Activated CD8-positive, alpha-beta T cell treated with anti-CD3 and anti-CD28 coated beads, Interleukin-2, amount 10 ng/mL, durations not matched to agents 7 days and 5 days (primary cell): ENCODE measurements around the gene FOXP4. TPM values are rescaled to one million over a fixed set of nuclear protein-coding genes. Genes with fewer than 3 reads are reported as not detected.

ENCODE experiments used
- ATAC-seq: fragments of 150-1000 bp; cut with Tn5 transposase; one replicate; pipeline ENCODE4 v1.10.0; 2021; ENCODE audit warnings: moderate library complexity
- CTCF ChIA-PET: fragments of 350-600 bp; sonication (Branson Sonifier 250); formaldehyde crosslinking; loops from one replicate; lab custom pipeline; 2021; ENCODE audit warnings: antibody characterized with exemption; lab: Charles Lee
- POLR2A ChIA-PET: fragments of 350-600 bp; sonication (Branson Sonifier 250); formaldehyde crosslinking; loops from one replicate; lab custom pipeline; 2021; ENCODE audit warnings: antibody characterized with exemption; lab: Charles Lee
- DNase-seq: peaks from one replicate; pipeline ENCODE4 v3.0.0-alpha.2; 2020
- H3K27ac Mint-ChIP-seq: one replicate; pipeline ENCODE4 v1.8.0; 2021; ENCODE audit warnings: mild to moderate bottlenecking, mixed read lengths
- H3K27me3 Mint-ChIP-seq: one replicate; pipeline ENCODE4 v1.8.0; 2021; ENCODE audit warnings: low read depth, mixed read lengths
- H3K36me3 Mint-ChIP-seq: one replicate; pipeline ENCODE4 v1.8.0; 2021; ENCODE audit warnings: low read depth, mixed read lengths
- H3K4me1 Mint-ChIP-seq: one replicate; pipeline ENCODE4 v1.8.0; 2021; ENCODE audit warnings: low read depth, mixed read lengths
- H3K4me3 Mint-ChIP-seq: one replicate; pipeline ENCODE4 v1.8.0; 2021; ENCODE audit warnings: mild to moderate bottlenecking, mixed read lengths
- H3K9me3 Mint-ChIP-seq: one replicate; pipeline ENCODE4 v1.8.0; 2022; ENCODE audit warnings: mixed read lengths; ENCODE audit not compliant: insufficient read depth
- total RNA-seq, 2 experiments: library from RNA; stranded (reverse); gene quantifications; one replicate each; pipeline ENCODE4 v1.2.3, GENCODE V29; 2021

FOXP4 gene
- total RNA-seq, 2 experiments from 2014 or later = 6.7 to 7.1 TPM

GRCh38 chr6:41573985-41574384 lies 27.8 kb downstream of the FOXP4 start:
- no peak for ATAC-seq
- ChIA-PET CTCF (interaction anchor here (1.1 kb wide), 1 partner anchor 267 kb away, joined by 3 read pairs; no protein-coding TSS in a partner anchor), POLR2A (no interaction called here)
- no peaks in the 10 kb centered on the region for H3K4me1 Mint-ChIP-seq
- H3K9me3 Mint-ChIP-seq = no peaks in the 10 kb centered on the region
- H3K27me3 Mint-ChIP-seq = peaks cover 4% of the 10 kb centered on the region
- DNase-seq = no peak
- H3K4me3 Mint-ChIP-seq = no peak overlapping the region
- H3K36me3 Mint-ChIP-seq = no peaks in the 10 kb centered on the region
- no peak overlapping the region for H3K27ac Mint-ChIP-seq

- POLR2A ChIA-PET = no interaction called here
- no peak overlapping the region for H3K4me3 Mint-ChIP-seq
- H3K36me3 Mint-ChIP-seq = no peaks in the 10 kb centered on the region
- H3K4me1 Mint-ChIP-seq = no peaks in the 10 kb centered on the region
- DNase-seq (no peak), ATAC-seq (no peak)
- CTCF ChIA-PET = no interaction called here
- H3K9me3 Mint-ChIP-seq = no peaks in the 10 kb centered on the region
- peaks cover 4% of the 10 kb centered on the region for H3K27me3 Mint-ChIP-seq
- no peak overlapping the region for H3K27ac Mint-ChIP-seq
Observed at GRCh38 chr6:41575598-41575997, 29.4 kb downstream of the FOXP4 start.

GRCh38 chr6:41576667-41577066 lies 30.5 kb downstream of the FOXP4 start:
- Mint-ChIP-seq H3K27ac (no peak overlapping the region), H3K9me3 (no peaks in the 10 kb centered on the region), H3K36me3 (no peaks in the 10 kb centered on the region), H3K4me3 (no peak overlapping the region), H3K27me3 (peaks cover 4% of the 10 kb centered on the region), H3K4me1 (no peaks in the 10 kb centered on the region)
- POLR2A ChIA-PET = no interaction called here
- ATAC-seq (no peak), DNase-seq (no peak)
- CTCF ChIA-PET = no interaction called here

GRCh38 chr6:41577356-41578216 lies 31.4 kb downstream of the FOXP4 start:
- Mint-ChIP-seq H3K4me1 (no peaks in the 10 kb centered on the region), H3K9me3 (no peaks in the 10 kb centered on the region), H3K27ac (no peak overlapping the region), H3K36me3 (no peaks in the 10 kb centered on the region), H3K4me3 (no peak overlapping the region), H3K27me3 (peaks cover 4% of the 10 kb centered on the region)
- POLR2A ChIA-PET = no interaction called here
- DNase-seq (no peak), ATAC-seq (no peak)
- CTCF ChIA-PET = interaction anchor here (1.2 kb wide), 1 partner anchor 153 kb away, joined by 3 read pairs; no protein-coding TSS in a partner anchor

GRCh38 chr6:41578217-41579087 lies 32.3 kb downstream of the FOXP4 start:
- DNase-seq (no peak), ATAC-seq (no peak)
- ChIA-PET POLR2A (no interaction called here), CTCF (interaction anchor here (1.2 kb wide), 1 partner anchor 154 kb away, joined by 3 read pairs; no protein-coding TSS in a partner anchor)
- no peaks in the 10 kb centered on the region for H3K4me1 Mint-ChIP-seq
- no peak overlapping the region for H3K27ac Mint-ChIP-seq
- no peaks in the 10 kb centered on the region for H3K36me3 Mint-ChIP-seq
- peaks cover 3% of the 10 kb centered on the region for H3K27me3 Mint-ChIP-seq
- H3K9me3 Mint-ChIP-seq = no peaks in the 10 kb centered on the region
- H3K4me3 Mint-ChIP-seq = no peak overlapping the region

- no peak overlapping the region for H3K4me3 Mint-ChIP-seq
- H3K36me3 Mint-ChIP-seq = no peaks in the 10 kb centered on the region
- ATAC-seq = no peak
- no peak overlapping the region for H3K27ac Mint-ChIP-seq
- DNase-seq = no peak
- peaks cover 3% of the 10 kb centered on the region for H3K27me3 Mint-ChIP-seq
- CTCF ChIA-PET = no interaction called here
- no peaks in the 10 kb centered on the region for H3K4me1 Mint-ChIP-seq
- no peaks in the 10 kb centered on the region for H3K9me3 Mint-ChIP-seq
- POLR2A ChIA-PET = interaction anchor here (0.6 kb wide), 1 partner anchor 94 kb away, joined by 3 read pairs; no protein-coding TSS in a partner anchor
Observed at GRCh38 chr6:41579088-41579610, 33.0 kb downstream of the FOXP4 start.

- no peak for DNase-seq
- H3K27me3 Mint-ChIP-seq = peaks cover 3% of the 10 kb centered on the region
- H3K4me1 Mint-ChIP-seq = peaks cover 2% of the 10 kb centered on the region
- ATAC-seq = no peak
- no peak overlapping the region for H3K27ac Mint-ChIP-seq
- no peak overlapping the region for H3K4me3 Mint-ChIP-seq
- H3K36me3 Mint-ChIP-seq = no peaks in the 10 kb centered on the region
- no peaks in the 10 kb centered on the region for H3K9me3 Mint-ChIP-seq
- ChIA-PET POLR2A (no interaction called here), CTCF (interaction anchor here (0.7 to 1.3 kb wide), 2 partner anchors 156 to 212 kb away, joined by 3 read pairs; no protein-coding TSS in a partner anchor)
Observed at GRCh38 chr6:41580690-41581089, 34.5 kb downstream of the FOXP4 start.

GRCh38 chr6:41581381-41581991 lies 35.3 kb downstream of the FOXP4 start:
- CTCF ChIA-PET = interaction anchor here (0.7 to 1.3 kb wide), 2 partner anchors 156 to 213 kb away, joined by 3 read pairs; no protein-coding TSS in a partner anchor
- POLR2A ChIA-PET = no interaction called here

GRCh38 chr6:41582540-41582939 lies 36.4 kb downstream of the FOXP4 start:
- Mint-ChIP-seq H3K4me3 (no peak overlapping the region), H3K27me3 (peaks cover 3% of the 10 kb centered on the region), H3K9me3 (no peaks in the 10 kb centered on the region), H3K36me3 (no peaks in the 10 kb centered on the region), H3K27ac (no peak overlapping the region), H3K4me1 (peaks cover 5% of the 10 kb centered on the region)
- POLR2A ChIA-PET = no interaction called here
- CTCF ChIA-PET = interaction anchor here (1.0 to 2.0 kb wide), 2 partner anchors 15 to 158 kb away, joined by 3 to 9 read pairs; no protein-coding TSS in a partner anchor
- ATAC-seq (no peak), DNase-seq (no peak)

More at GRCh38 chr6:41581381-41581991, 35.3 kb downstream of the FOXP4 start:
- Mint-ChIP-seq H3K4me1 (peaks cover 5% of the 10 kb centered on the region), H3K27ac (no peak overlapping the region), H3K4me3 (no peak overlapping the region), H3K36me3 (no peaks in the 10 kb centered on the region), H3K27me3 (peaks cover 3% of the 10 kb centered on the region), H3K9me3 (no peaks in the 10 kb centered on the region)
- DNase-seq (no peak), ATAC-seq (no peak)

GRCh38 chr6:41583565-41583964 lies 37.4 kb downstream of the FOXP4 start:
- DNase-seq = no peak

GRCh38 chr6:41584205-41584604 lies 38.0 kb downstream of the FOXP4 start:
- CTCF ChIA-PET = interaction anchor here (2.0 kb wide), 1 partner anchor 160 kb away, joined by 9 read pairs; no protein-coding TSS in a partner anchor
- Mint-ChIP-seq H3K4me3 (no peak overlapping the region), H3K27me3 (no peaks in the 10 kb centered on the region), H3K4me1 (peaks cover 5% of the 10 kb centered on the region), H3K36me3 (no peaks in the 10 kb centered on the region), H3K27ac (no peak overlapping the region), H3K9me3 (no peaks in the 10 kb centered on the region)
- POLR2A ChIA-PET = no interaction called here
- DNase-seq (no peak), ATAC-seq (no peak)

More at GRCh38 chr6:41583565-41583964, 37.4 kb downstream of the FOXP4 start:
- no peaks in the 10 kb centered on the region for H3K36me3 Mint-ChIP-seq
- no peaks in the 10 kb centered on the region for H3K9me3 Mint-ChIP-seq
- no peak overlapping the region for H3K4me3 Mint-ChIP-seq
- no peak for ATAC-seq
- ChIA-PET POLR2A (no interaction called here), CTCF (interaction anchor here (1.0 to 2.0 kb wide), 2 partner anchors 14 to 159 kb away, joined by 3 to 9 read pairs; no protein-coding TSS in a partner anchor)
- no peak overlapping the region for H3K27ac Mint-ChIP-seq
- no peaks in the 10 kb centered on the region for H3K27me3 Mint-ChIP-seq
- H3K4me1 Mint-ChIP-seq = peaks cover 5% of the 10 kb centered on the region
